Urinary bladder (tissue), 4 donors: ENCODE results near the gene B3GLCT. TPM values are rescaled to one million over a fixed set of nuclear protein-coding genes. Genes with fewer than 3 reads are reported as not detected.
"Not testable (repeated sequence)": the region's sequence is repeated elsewhere in the genome, so short reads cannot be mapped to it uniquely, and the experiment has no call there.

ENCODE experiments used
- DNase-seq: peaks from one replicate; pipeline ENCODE4 v3.0.0-alpha.2; 2015; ENCODE audit errors: extremely low spot score
- H3K27ac ChIP-seq: one replicate; pipeline ENCODE4 v1.5.1; 2013; ENCODE audit warnings: low read depth, mild to moderate bottlenecking, moderate library complexity
- H3K36me3 ChIP-seq: one replicate; pipeline ENCODE4 v1.6.1; 2013; ENCODE audit warnings: mild to moderate bottlenecking, moderate library complexity; ENCODE audit not compliant: insufficient read depth
- H3K4me1 ChIP-seq: one replicate; pipeline ENCODE4 v1.6.1; 2013; ENCODE audit warnings: mild to moderate bottlenecking, moderate library complexity; ENCODE audit not compliant: insufficient read depth
- H3K4me3 ChIP-seq: one replicate; pipeline ENCODE4 v1.5.1; 2013; ENCODE audit warnings: low read depth, low read length
- WGBS: extraction: QIAGEN DNeasy Blood & Tissue Kit; methylation state at CpG from one replicate; pipeline ENCODE4 v1.1.7; 2013; 5-methylcytosine and 5-hydroxymethylcytosine counted together
- polyA plus RNA-seq: library from polyadenylated mRNA; stranded (reverse); fragments of 200-250 nt; gene quantifications from one replicate; pipeline ENCODE4 v1.2.3, GENCODE V29; 2013
- total RNA-seq: library from RNA; depleted of rRNA; stranded (reverse); fragments of >200 nt; gene quantifications from one replicate; pipeline ENCODE4 v1.2.3, GENCODE V29; 2014
- donor health status: healthy with polysubstance abuse.
- donor health status: healthy.

Gene B3GLCT
- total and polyA plus RNA-seq, 2 donors: 3.6 to 22.4 TPM

- H3K4me1 ChIP-seq: no peaks in the 10 kb centered on the region
- WGBS: 77% methylated on average over 2 of the region's 2 CpGs
- no peak overlapping the region for H3K4me3 ChIP-seq
- H3K27ac ChIP-seq: no peak overlapping the region
- H3K36me3 ChIP-seq: peaks cover 1% of the 10 kb centered on the region
- DNase-seq: no peak
These were observed 27.2 kb upstream of the B3GLCT start for GRCh38 chr13:31172535-31172934.

GRCh38 chr13:31174018-31174417 is 25.8 kb upstream of the B3GLCT start:
- no peak overlapping the region for H3K4me3 ChIP-seq
- 50% methylated on average over 3 of the region's 3 CpGs for WGBS
- no peak overlapping the region for H3K27ac ChIP-seq
- no peaks in the 10 kb centered on the region for H3K4me1 ChIP-seq
- no peaks in the 10 kb centered on the region for H3K36me3 ChIP-seq
- DNase-seq: no peak

DNA sequence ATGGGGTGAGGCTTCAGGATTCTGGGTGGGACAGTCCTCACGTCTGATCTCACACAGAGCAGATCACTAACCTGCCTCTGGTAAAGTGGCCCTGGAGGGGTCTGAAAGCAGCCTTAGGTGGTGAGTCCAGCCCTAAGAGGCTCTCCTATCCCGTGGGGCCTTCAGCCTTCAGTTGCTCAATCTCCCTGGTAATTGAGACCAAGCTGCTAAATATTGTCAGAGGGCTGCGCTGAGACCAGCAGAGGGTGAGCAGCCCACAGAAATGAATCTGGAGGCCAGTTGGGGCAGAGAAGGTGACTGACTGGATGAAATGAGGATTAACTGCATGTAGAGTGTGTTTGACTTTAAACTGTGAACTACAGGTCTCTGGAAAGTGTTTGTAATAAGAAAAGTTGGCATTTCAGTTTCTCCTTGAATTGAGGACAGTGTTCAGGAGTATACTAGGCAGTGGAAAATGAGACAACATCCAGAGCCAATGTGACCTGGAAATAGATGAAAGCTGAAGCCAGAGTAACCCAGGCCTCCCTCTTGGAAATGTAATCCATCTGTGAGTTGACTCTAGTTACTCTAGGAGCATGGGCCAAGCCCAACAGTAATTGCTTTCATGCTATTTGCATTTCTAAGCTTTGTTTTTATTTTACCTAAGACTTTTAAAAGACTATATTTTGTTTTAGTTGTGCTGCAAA is 23.8 kb upstream of the B3GLCT start:
- no peaks in the 10 kb centered on the region for H3K36me3 ChIP-seq
- H3K4me1 ChIP-seq: no peaks in the 10 kb centered on the region
- WGBS: 78% methylated on average over 3 of the region's 3 CpGs
- no peak overlapping the region for H3K4me3 ChIP-seq
- no peak for DNase-seq
- H3K27ac ChIP-seq: no peak overlapping the region

DNA sequence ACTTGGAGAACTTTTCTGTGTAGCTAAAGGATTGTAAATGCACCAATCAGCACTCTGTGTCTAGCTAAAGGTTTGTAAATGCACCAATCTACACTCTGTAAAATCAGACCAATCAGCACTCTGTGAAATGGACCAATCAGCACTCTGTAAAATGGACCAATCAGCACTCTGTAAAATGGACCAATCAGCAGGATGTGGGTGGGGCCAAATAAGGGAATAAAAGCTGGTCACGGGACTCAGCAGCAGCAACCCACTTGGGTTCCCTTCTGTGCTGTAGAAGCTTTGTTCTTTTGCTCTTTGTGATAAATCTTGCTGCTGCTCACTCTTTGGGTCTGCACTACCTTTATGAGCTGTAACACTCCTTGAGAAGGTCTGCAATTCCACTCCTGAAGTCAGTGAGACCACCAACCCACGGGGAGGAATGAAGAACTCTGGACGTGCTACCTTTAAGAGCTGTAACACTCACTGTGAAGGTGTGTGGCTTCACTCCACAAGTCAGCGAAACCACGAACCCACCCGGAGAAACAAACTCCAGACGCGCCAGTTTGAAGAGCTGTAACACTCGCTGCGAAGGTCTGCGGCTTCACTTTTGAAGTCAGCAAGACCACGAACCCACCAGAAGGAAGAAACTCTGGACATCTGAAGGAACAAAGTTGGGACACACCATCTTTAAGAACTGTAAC is 21.8 kb upstream of the B3GLCT start:
- not testable (repeated sequence) for DNase-seq, H3K36me3 ChIP-seq, H3K4me1 ChIP-seq, H3K27ac ChIP-seq, H3K4me3 ChIP-seq
- WGBS: 92% methylated on average over 12 of the region's 12 CpGs

DNA sequence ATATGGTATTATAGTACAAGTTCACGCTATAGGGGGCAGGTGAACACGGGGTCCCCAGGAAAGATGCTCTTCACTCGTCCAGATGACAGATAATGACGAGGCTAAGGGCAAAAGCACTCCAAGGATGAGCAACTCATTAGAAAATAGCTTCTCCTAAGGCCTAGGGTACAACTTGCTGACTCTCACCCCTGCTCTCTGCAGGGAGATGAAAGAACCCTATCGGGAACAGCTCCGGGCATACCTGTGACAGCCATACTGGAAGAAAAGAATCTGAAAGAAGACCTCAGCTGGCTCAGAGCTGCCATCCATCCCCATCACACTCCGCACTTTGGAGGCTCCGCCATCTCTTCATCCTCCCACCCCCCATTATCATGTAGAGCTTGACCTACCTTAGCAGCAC is 20.5 kb upstream of the B3GLCT start:
- Histone ChIP-seq H3K27ac (no peak overlapping the region), H3K4me1 (no peaks in the 10 kb centered on the region), H3K36me3 (no peaks in the 10 kb centered on the region), H3K4me3 (no peak overlapping the region)
- DNase-seq: no peak
- WGBS: 95% methylated on average over 8 of the region's 8 CpGs

- DNase-seq: no peak
These were observed 20.0 kb upstream of the B3GLCT start for GRCh38 chr13:31179754-31180153.

GRCh38 chr13:31182987-31183386 is 16.8 kb upstream of the B3GLCT start:
- no peak for DNase-seq
- WGBS: 95% methylated on average over 26 of the region's 26 CpGs

More at GRCh38 chr13:31179754-31180153, 20.0 kb upstream of the B3GLCT start:
- no peaks in the 10 kb centered on the region for H3K4me1 ChIP-seq
- no peaks in the 10 kb centered on the region for H3K36me3 ChIP-seq
- H3K27ac ChIP-seq: no peak overlapping the region
- 81% methylated on average over 5 of the region's 5 CpGs for WGBS
- H3K4me3 ChIP-seq: no peak overlapping the region

DNA sequence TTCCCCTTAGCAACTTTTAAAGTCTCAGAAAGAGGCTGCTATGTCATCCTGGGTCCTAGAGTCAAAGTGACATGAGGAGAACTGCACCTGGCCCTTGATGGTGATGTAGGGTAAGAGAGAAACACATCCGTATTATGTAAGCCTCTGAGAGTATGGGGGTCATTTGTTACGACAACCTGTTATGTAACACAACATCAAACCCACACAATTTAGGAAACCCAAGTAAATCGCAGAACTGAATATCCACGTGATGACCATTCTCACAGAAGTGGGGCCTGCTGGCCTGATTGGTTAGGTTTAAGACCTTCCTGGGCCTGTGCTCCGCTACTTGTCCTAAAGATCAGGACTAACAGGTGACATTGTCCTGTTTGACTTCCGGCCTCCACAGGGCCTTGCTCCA is 15.3 kb upstream of the B3GLCT start:
- 93% methylated on average over 6 of the region's 6 CpGs for WGBS
- H3K4me1 ChIP-seq: no peaks in the 10 kb centered on the region
- H3K4me3 ChIP-seq: no peak overlapping the region
- no peaks in the 10 kb centered on the region for H3K36me3 ChIP-seq
- no peak for DNase-seq
- H3K27ac ChIP-seq: no peak overlapping the region

More at GRCh38 chr13:31182987-31183386, 16.8 kb upstream of the B3GLCT start:
- Histone ChIP-seq H3K27ac (no peak overlapping the region), H3K36me3 (no peaks in the 10 kb centered on the region), H3K4me1 (no peaks in the 10 kb centered on the region), H3K4me3 (no peak overlapping the region)

- WGBS: 71% methylated on average over 7 of the region's 7 CpGs
- Histone ChIP-seq H3K36me3 (no peaks in the 10 kb centered on the region), H3K4me1 (no peaks in the 10 kb centered on the region), H3K27ac (no peak overlapping the region), H3K4me3 (no peak overlapping the region)
- DNase-seq: no peak
These were observed 14.7 kb upstream of the B3GLCT start for GRCh38 chr13:31184981-31185645.

GRCh38 chr13:31191748-31192147 is 8.0 kb upstream of the B3GLCT start:
- 82% methylated on average over 4 of the region's 4 CpGs for WGBS
- no peaks in the 10 kb centered on the region for H3K4me1 ChIP-seq
- DNase-seq: no peak
- no peak overlapping the region for H3K4me3 ChIP-seq
- no peaks in the 10 kb centered on the region for H3K36me3 ChIP-seq
- no peak overlapping the region for H3K27ac ChIP-seq

DNA sequence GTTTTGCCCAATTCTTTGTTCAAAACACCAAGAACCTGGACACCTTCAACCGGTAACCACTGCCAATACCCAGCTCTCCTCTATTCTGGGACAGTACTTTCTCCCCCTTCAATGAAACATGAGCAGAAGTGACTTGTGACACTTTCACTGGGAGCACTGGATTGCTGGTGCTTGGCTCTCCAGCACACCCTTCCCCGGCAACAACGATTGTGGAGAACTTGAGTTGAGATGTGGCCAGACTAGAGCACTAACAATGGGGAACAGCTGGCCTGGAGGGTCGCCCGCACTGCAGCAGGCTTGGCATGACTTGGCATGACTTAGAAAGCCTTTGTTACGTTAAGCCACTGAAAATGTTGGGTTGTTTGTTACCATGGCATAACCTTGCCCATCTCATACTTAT is 7.5 kb upstream of the B3GLCT start:
- no peak overlapping the region for H3K4me3 ChIP-seq
- no peaks in the 10 kb centered on the region for H3K36me3 ChIP-seq
- no peaks in the 10 kb centered on the region for H3K4me1 ChIP-seq
- WGBS: 89% methylated on average over 6 of the region's 6 CpGs
- no peak overlapping the region for H3K27ac ChIP-seq
- DNase-seq: no peak

DNA sequence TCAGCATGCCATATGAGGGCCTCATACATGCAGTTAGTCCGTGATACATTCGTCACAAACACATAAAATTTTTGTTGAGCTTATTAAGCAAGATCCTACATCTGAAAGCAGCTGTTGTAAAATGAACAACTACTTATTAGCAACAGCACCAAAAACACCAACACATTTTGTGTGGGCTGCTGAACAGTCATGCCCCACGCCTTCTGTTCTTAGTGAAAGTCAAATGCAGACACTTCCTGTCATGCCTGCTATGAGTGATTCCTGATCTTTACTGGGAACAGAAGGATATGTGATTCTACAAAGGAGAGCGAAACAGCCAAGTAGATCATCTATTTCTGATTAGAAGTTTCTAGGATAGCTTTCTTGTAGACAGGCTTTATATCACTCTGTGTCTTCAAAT is 4.2 kb upstream of the B3GLCT start:
- DNase-seq: no peak
- Histone ChIP-seq H3K4me1 (no peaks in the 10 kb centered on the region), H3K36me3 (no peaks in the 10 kb centered on the region), H3K4me3 (no peak overlapping the region), H3K27ac (no peak overlapping the region)
- 94% methylated on average over 4 of the region's 4 CpGs for whole genome bisulfite sequencing

DNA sequence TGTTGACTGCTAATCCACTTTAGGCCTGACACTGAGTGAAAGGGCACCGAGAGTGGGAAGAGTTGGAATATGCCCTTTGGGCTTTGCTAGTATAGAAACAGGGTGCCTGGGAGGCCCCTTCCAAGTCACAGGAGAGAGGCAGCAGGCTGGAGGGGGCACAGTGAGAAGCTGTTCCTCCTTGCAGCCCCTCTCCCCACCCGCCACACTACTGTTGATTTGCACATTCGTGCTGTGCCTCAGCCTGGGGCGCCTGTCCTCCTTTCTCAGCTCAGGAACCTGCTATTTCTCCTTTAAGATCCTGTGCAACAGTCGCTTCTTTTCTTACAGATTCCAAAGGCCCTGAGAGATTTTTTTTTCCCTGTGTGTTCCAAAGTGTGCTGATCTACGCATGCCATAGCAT is 2.8 kb upstream of the B3GLCT start:
- Histone ChIP-seq H3K36me3 (no peaks in the 10 kb centered on the region), H3K4me3 (no peak overlapping the region), H3K4me1 (no peaks in the 10 kb centered on the region), H3K27ac (no peak overlapping the region)
- no peak for DNase-seq
- WGBS: 91% methylated on average over 6 of the region's 6 CpGs

- Histone ChIP-seq H3K4me3 (no peak overlapping the region), H3K27ac (no peak overlapping the region), H3K36me3 (no peaks in the 10 kb centered on the region), H3K4me1 (no peaks in the 10 kb centered on the region)
- WGBS: 88% methylated on average over 3 of the region's 3 CpGs
- no peak for DNase-seq
These were observed 1.3 kb upstream of the B3GLCT start for GRCh38 chr13:31198519-31198918.
